Neural crest cell (in vitro differentiated cells): ENCODE results near the gene ROCK2. TPM values are rescaled to one million over a fixed set of nuclear protein-coding genes. Genes with fewer than 3 reads are reported as not detected.

ENCODE experiments used
- DNase-seq: peaks from one replicate; pipeline ENCODE4 v3.0.0; 2021; ENCODE audit warnings: low read depth, mixed read lengths, low spot score
- H3K27ac Mint-ChIP-seq: one replicate; pipeline ENCODE4 v1.8.0; 2021; ENCODE audit warnings: mild to moderate bottlenecking, mixed read lengths; ENCODE audit not compliant: unreplicated experiment
- H3K27me3 Mint-ChIP-seq: 2 replicates; pipeline ENCODE4 v1.8.0; 2021; ENCODE audit warnings: low read depth, mild to moderate bottlenecking, mixed read lengths
- H3K36me3 Mint-ChIP-seq: 2 replicates; pipeline ENCODE4 v1.8.0; 2021; ENCODE audit warnings: low read depth, mild to moderate bottlenecking, mixed read lengths
- H3K4me1 Mint-ChIP-seq: 2 replicates; pipeline ENCODE4 v1.8.0; 2021; ENCODE audit warnings: mixed read lengths
- H3K4me3 Mint-ChIP-seq: one replicate; pipeline ENCODE4 v1.8.0; 2021; ENCODE audit warnings: mild to moderate bottlenecking, mixed read lengths
- H3K9me3 Mint-ChIP-seq: 2 replicates; pipeline ENCODE4 v1.8.0; 2021; ENCODE audit warnings: mixed read lengths
- total RNA-seq: library from RNA; stranded (reverse); gene quantifications from 2 replicates; pipeline ENCODE4 v1.2.1, GENCODE V29; 2021
- TF ChIP-seq, protein P1 (sequence below): fragments of 200-600 bp; sonication (generic); conservative IDR thresholded peaks from 2 replicates; pipeline ENCODE4 v1.5.0; 2021; ENCODE audit warnings: antibody characterized with exemption, mild to moderate bottlenecking

ROCK2 gene
- total RNA-seq, 1 donor from 2014 or later = 47.2 TPM

- Mint-ChIP-seq H3K9me3 (no peaks in the 10 kb centered on the region), H3K4me3 (no peak overlapping the region), H3K36me3 (no peaks in the 10 kb centered on the region), H3K27ac (no peak overlapping the region), H3K27me3 (no peaks in the 10 kb centered on the region), H3K4me1 (peaks cover 22% of the 10 kb centered on the region)
- no peak for DNase-seq
- TF ChIP-seq, protein P1, sequence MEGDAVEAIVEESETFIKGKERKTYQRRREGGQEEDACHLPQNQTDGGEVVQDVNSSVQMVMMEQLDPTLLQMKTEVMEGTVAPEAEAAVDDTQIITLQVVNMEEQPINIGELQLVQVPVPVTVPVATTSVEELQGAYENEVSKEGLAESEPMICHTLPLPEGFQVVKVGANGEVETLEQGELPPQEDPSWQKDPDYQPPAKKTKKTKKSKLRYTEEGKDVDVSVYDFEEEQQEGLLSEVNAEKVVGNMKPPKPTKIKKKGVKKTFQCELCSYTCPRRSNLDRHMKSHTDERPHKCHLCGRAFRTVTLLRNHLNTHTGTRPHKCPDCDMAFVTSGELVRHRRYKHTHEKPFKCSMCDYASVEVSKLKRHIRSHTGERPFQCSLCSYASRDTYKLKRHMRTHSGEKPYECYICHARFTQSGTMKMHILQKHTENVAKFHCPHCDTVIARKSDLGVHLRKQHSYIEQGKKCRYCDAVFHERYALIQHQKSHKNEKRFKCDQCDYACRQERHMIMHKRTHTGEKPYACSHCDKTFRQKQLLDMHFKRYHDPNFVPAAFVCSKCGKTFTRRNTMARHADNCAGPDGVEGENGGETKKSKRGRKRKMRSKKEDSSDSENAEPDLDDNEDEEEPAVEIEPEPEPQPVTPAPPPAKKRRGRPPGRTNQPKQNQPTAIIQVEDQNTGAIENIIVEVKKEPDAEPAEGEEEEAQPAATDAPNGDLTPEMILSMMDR = no peak
These were observed 44.6 kb upstream of the ROCK2 start for GRCh38 chr2:11389052-11389420.

DNA sequence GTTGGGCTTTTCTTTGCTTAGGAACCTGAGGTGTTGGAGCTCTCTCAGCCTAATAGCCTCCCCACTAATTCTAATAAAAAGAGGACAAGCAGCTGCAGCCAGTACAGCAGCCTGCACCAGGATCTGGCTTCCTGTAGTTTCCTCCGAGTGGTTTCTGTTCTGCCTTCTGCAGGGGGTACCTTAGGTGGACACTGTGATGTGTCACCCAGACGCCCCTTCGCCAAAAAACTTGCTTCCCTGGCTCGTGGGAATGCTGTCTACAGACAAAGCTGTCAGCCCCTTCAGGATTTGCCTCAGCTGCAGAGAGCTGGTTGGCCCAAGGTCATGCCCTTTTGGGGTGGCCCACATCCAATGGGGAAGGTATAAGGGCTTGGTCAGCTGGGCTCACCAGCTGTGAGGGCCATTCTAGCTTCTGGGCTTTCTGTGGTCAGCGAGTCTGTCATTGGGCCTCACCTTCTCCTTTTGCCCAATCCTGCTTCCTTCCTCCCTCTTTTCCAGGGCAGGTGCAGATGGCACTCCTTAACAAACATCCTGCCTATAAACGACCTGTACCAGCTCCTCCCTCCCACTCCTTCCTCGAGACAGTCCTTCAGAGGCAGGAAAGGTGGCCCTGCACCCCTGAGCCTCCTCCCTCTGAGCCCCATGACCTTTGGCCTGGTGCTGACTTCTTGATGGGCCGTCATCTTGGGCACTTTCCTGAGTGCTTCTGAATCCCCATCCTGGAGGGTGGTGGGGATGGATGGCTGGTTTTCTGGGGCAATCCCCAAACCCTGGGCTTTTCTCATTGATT is 44.0 kb upstream of the ROCK2 start:
- Mint-ChIP-seq H3K27me3 (no peaks in the 10 kb centered on the region), H3K36me3 (no peaks in the 10 kb centered on the region), H3K27ac (no peak overlapping the region), H3K4me3 (no peak overlapping the region), H3K4me1 (peaks cover 16% of the 10 kb centered on the region), H3K9me3 (no peaks in the 10 kb centered on the region)
- DNase-seq = no peak
- TF ChIP-seq, protein P1 = no peak

DNA sequence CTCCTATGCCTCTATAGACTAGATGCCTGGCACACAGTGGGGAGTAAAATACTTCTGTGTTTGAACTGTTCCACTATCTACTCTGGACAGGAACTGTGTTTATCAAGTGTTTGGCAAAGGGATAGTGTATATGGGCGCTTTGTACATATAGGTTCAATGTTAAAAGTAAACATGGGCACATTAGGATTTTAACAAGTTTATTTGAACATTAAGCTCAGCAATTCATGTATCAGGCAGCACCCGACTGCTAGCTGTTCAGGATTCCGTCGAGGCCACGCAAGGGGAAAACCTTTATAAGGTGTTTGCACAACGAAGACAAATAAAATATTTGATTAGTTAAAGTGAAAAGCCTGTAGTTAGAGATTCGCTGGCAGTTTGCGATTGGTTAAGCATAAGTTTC is 43.4 kb upstream of the ROCK2 start:
- Mint-ChIP-seq H3K4me1 (peaks cover 12% of the 10 kb centered on the region), H3K4me3 (no peak overlapping the region), H3K27ac (no peak overlapping the region), H3K9me3 (no peaks in the 10 kb centered on the region), H3K27me3 (no peaks in the 10 kb centered on the region), H3K36me3 (no peaks in the 10 kb centered on the region)
- no peak for DNase-seq
- TF ChIP-seq, protein P1 = no peak

- peaks cover 10% of the 10 kb centered on the region for H3K4me1 Mint-ChIP-seq
- no peak overlapping the region for H3K4me3 Mint-ChIP-seq
- H3K9me3 Mint-ChIP-seq = no peaks in the 10 kb centered on the region
- no peak overlapping the region for H3K27ac Mint-ChIP-seq
- no peak for DNase-seq
- H3K36me3 Mint-ChIP-seq = no peaks in the 10 kb centered on the region
- H3K27me3 Mint-ChIP-seq = no peaks in the 10 kb centered on the region
- TF ChIP-seq, protein P1 = no peak
These were observed 42.6 kb upstream of the ROCK2 start for GRCh38 chr2:11387100-11387390.

- no peak for DNase-seq
- H3K4me1 Mint-ChIP-seq = no peaks in the 10 kb centered on the region
- H3K27ac Mint-ChIP-seq = no peak overlapping the region
- no peaks in the 10 kb centered on the region for H3K36me3 Mint-ChIP-seq
- H3K27me3 Mint-ChIP-seq = no peaks in the 10 kb centered on the region
- no peaks in the 10 kb centered on the region for H3K9me3 Mint-ChIP-seq
- H3K4me3 Mint-ChIP-seq = no peak overlapping the region
- TF ChIP-seq, protein P1 = no peak
These were observed 41.4 kb upstream of the ROCK2 start for GRCh38 chr2:11385847-11386246.
